ENCODE data around the gene HDGFL3. TPM values are rescaled to one million over a fixed set of nuclear protein-coding genes. Genes with fewer than 3 reads are reported as not detected.
A peak's percentile ranks its signal among the peaks of the same experiment; 100 is the strongest.

The HDGFL3 gene
- total and polyA plus RNA-seq, 9 of the 15 experiments (the other 6 are each of a cell fraction or from before 2014, with no cell fraction given), result 6.7 to 42.0 (median 31.4) TPM

GRCh38 chr15:83092309-83092976, 115.2 kb downstream of the HDGFL3 start (continued):
- TF ChIP-seq FOXA3 (CRISPR knock-in tag; conservative IDR thresholded peaks at IDR 0.05 in 1 of 2, IDR thresholded peaks at IDR 0.05 in 1 of 2) (peak; percentile 71 to 78; a peak in 3 of 4 replicates), TGIF2 (CRISPR knock-in tag; IDR thresholded peaks at IDR 0.05) (no peak), CEBPZ (IDR thresholded peaks at IDR 0.05; ENCODE audit: borderline replicate concordance, low read depth, low read length) (no peak), MCM7 (IDR thresholded peaks at IDR 0.05) (no peak; a peak in 1 of 4 replicates), BDP1 (IDR thresholded peaks at IDR 0.05; ENCODE audit: insufficient read depth, insufficient read length) (no peak), ZNF584 (CRISPR knock-in tag; IDR thresholded peaks at IDR 0.05; ENCODE audit: low read depth) (0 out of 2 replicates have a peak, but pooled peaks have one; percentile 26), HDAC2 (IDR thresholded peaks at IDR 0.05) (peak; percentile 61; the same call in 1 of the 2 replicates), ZKSCAN1 (IDR thresholded peaks at IDR 0.05; ENCODE audit: low read depth, low read length) (peak; percentile 22; the same call in 1 of the 2 replicates), PHF20 (IDR thresholded peaks at IDR 0.05; ENCODE audit: partially characterized antibody) (no peak), TAF9B (IDR thresholded peaks at IDR 0.05; ENCODE audit: partially characterized antibody) (peak; percentile 37), ZNF668 (CRISPR knock-in tag; IDR thresholded peaks at IDR 0.05) (0 out of 2 replicates have a peak, but pooled peaks have one; percentile 7), SNAPC5 (CRISPR knock-in tag; IDR thresholded peaks at IDR 0.05) (no peak), ZNF780A (CRISPR knock-in tag; IDR thresholded peaks at IDR 0.05) (no peak), SETDB1 (IDR thresholded peaks at IDR 0.05; ENCODE audit: low read length) (no peak), MTA1 (IDR thresholded peaks at IDR 0.05; ENCODE audit: borderline replicate concordance) (peak; percentile 61; the same call in 1 of the 2 replicates), ZNF354B (CRISPR knock-in tag; IDR thresholded peaks at IDR 0.05) (no peak), E2F4 (CRISPR knock-in tag; IDR thresholded peaks at IDR 0.05; ENCODE audit: low read depth) (no peak), ZNF699 (CRISPR knock-in tag; IDR thresholded peaks at IDR 0.05; ENCODE audit: insufficient replicate concordance) (no peak), AFF1 (IDR thresholded peaks at IDR 0.05; ENCODE audit: low read depth in 1 of 2, partially characterized antibody in 2 of 2) (peak; percentile 59 to 80), DIDO1 (tag; IDR thresholded peaks at IDR 0.05; ENCODE audit: low read depth) (no peak)
